HL-60 (cell line): ENCODE results near the gene IL1B.

ENCODE experiments used
- GABPA ChIP-seq: IDR thresholded peaks from 2 replicates; pipeline ENCODE4 v1.6.1; 2012; ENCODE audit warnings: low read depth
- POLR2AphosphoS5 ChIP-seq: IDR thresholded peaks from 2 replicates; pipeline ENCODE4 v1.6.1; 2012; ENCODE audit warnings: low read depth
- SPI1 ChIP-seq: IDR thresholded peaks from 2 replicates; pipeline ENCODE4 v1.6.1; 2012; ENCODE audit warnings: low read depth, mild to moderate bottlenecking, borderline replicate concordance
- TF ChIP-seq, protein P1 (sequence below): IDR thresholded peaks from one replicate; pipeline ENCODE4 v1.5.1; 2011; ENCODE audit warnings: low read length, control low read depth, inconsistent platforms; ENCODE audit not compliant: insufficient read depth
- TF ChIP-seq, protein P2 (sequence below): IDR thresholded peaks from 2 replicates; pipeline ENCODE4 v1.6.1; 2012; ENCODE audit warnings: low read depth; ENCODE audit not compliant: insufficient replicate concordance

DNA sequence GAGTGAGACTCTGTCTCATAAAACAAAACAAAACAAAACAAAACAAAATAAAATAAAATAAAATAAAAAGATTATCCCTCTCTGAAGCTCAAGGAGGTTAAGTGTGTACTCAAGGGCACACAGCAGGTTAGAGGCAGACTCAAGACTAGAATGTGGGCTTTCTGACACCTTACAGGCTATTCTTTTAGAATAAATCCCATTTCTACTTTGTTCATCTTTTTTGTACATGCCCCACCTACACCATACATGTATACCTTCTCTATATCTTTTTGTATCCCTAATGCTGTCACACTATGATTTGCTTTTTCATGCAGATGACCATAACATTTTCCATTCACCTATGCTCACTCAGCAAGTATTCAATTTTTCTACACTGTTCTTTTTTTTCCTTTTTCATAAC is 2.6 kb downstream of the IL1B start:
- TF ChIP-seq, protein P1, sequence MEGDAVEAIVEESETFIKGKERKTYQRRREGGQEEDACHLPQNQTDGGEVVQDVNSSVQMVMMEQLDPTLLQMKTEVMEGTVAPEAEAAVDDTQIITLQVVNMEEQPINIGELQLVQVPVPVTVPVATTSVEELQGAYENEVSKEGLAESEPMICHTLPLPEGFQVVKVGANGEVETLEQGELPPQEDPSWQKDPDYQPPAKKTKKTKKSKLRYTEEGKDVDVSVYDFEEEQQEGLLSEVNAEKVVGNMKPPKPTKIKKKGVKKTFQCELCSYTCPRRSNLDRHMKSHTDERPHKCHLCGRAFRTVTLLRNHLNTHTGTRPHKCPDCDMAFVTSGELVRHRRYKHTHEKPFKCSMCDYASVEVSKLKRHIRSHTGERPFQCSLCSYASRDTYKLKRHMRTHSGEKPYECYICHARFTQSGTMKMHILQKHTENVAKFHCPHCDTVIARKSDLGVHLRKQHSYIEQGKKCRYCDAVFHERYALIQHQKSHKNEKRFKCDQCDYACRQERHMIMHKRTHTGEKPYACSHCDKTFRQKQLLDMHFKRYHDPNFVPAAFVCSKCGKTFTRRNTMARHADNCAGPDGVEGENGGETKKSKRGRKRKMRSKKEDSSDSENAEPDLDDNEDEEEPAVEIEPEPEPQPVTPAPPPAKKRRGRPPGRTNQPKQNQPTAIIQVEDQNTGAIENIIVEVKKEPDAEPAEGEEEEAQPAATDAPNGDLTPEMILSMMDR = no peak
- no peak for TF ChIP-seq POLR2AphosphoS5
- TF ChIP-seq, protein P2, sequence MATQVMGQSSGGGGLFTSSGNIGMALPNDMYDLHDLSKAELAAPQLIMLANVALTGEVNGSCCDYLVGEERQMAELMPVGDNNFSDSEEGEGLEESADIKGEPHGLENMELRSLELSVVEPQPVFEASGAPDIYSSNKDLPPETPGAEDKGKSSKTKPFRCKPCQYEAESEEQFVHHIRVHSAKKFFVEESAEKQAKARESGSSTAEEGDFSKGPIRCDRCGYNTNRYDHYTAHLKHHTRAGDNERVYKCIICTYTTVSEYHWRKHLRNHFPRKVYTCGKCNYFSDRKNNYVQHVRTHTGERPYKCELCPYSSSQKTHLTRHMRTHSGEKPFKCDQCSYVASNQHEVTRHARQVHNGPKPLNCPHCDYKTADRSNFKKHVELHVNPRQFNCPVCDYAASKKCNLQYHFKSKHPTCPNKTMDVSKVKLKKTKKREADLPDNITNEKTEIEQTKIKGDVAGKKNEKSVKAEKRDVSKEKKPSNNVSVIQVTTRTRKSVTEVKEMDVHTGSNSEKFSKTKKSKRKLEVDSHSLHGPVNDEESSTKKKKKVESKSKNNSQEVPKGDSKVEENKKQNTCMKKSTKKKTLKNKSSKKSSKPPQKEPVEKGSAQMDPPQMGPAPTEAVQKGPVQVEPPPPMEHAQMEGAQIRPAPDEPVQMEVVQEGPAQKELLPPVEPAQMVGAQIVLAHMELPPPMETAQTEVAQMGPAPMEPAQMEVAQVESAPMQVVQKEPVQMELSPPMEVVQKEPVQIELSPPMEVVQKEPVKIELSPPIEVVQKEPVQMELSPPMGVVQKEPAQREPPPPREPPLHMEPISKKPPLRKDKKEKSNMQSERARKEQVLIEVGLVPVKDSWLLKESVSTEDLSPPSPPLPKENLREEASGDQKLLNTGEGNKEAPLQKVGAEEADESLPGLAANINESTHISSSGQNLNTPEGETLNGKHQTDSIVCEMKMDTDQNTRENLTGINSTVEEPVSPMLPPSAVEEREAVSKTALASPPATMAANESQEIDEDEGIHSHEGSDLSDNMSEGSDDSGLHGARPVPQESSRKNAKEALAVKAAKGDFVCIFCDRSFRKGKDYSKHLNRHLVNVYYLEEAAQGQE = no peak
- TF ChIP-seq GABPA = no peak
- TF ChIP-seq SPI1 = no peak
